CD4-positive, alpha-beta T cell treated with Interferon alpha-2 for 1 hour (primary cell): ENCODE results near the gene ISM1.

Source experiments
- DNase-seq, 2 donors: peaks; one replicate each; pipeline ENCODE4 v3.0.0-alpha.2; 2020 to 2022

Gene ISM1

GRCh38 chr20:13220904-13221297 is at the start of gene ISM1:
TSS of gene ISM1 (plus strand) at chr20:13221274. CDS start at chr20:13221777, 503 bp downstream.
- peak in 1 of 2 donors; percentile 48 for DNase-seq

- no peak for DNase-seq
Measured at GRCh38 chr20:13173201-13173600, 47.9 kb upstream of the ISM1 start.

- DNase-seq: no peak
Measured at GRCh38 chr20:13174402-13174801, 46.7 kb upstream of the ISM1 start.

- no peak for DNase-seq
Measured at GRCh38 chr20:13180986-13181889, 39.8 kb upstream of the ISM1 start.

- DNase-seq: no peak
Measured at GRCh38 chr20:13183005-13183404, 38.1 kb upstream of the ISM1 start.

- DNase-seq: no peak
Measured at GRCh38 chr20:13186043-13186774, 34.9 kb upstream of the ISM1 start.

GRCh38 chr20:13187899-13188298 is 33.2 kb upstream of the ISM1 start:
- no peak for DNase-seq

GRCh38 chr20:13199279-13199678 is 21.8 kb upstream of the ISM1 start:
- DNase-seq: no peak

- no peak for DNase-seq
Measured at GRCh38 chr20:13200767-13201500, 20.1 kb upstream of the ISM1 start.

- no peak for DNase-seq
Measured at GRCh38 chr20:13202565-13202964, 18.5 kb upstream of the ISM1 start.

- no peak for DNase-seq
Measured at GRCh38 chr20:13205425-13205824, 15.6 kb upstream of the ISM1 start.

GRCh38 chr20:13205848-13206434 is 15.1 kb upstream of the ISM1 start:
- no peak for DNase-seq

- DNase-seq: no peak
Measured at GRCh38 chr20:13207016-13207415, 14.1 kb upstream of the ISM1 start.

GRCh38 chr20:13211956-13212618 is 9.0 kb upstream of the ISM1 start:
- DNase-seq: no peak

GRCh38 chr20:13212750-13213149 is 8.3 kb upstream of the ISM1 start:
- DNase-seq: no peak

- DNase-seq: no peak
Measured at GRCh38 chr20:13213335-13213734, 7.7 kb upstream of the ISM1 start.

GRCh38 chr20:13216533-13216932 is 4.5 kb upstream of the ISM1 start:
- DNase-seq: no peak

GRCh38 chr20:13219327-13220193 is 1.5 kb upstream of the ISM1 start:
- no peak for DNase-seq

- DNase-seq: peak in 1 of 2 donors; percentile 28
Measured at GRCh38 chr20:13220194-13220903, 725 bp upstream of the ISM1 start.

GRCh38 chr20:13221313-13221672 is 219 bp downstream of the ISM1 start:
- DNase-seq: no peak
